GM23338 (cell line): Measurements from ENCODE around the gene ARHGAP10. TPM values are rescaled to one million over a fixed set of nuclear protein-coding genes. Genes with fewer than 3 reads are reported as not detected.

ENCODE experiments used
- ATAC-seq: fragments of 200-7000 bp; cut with Tn5 transposase; 3 replicates; pipeline ENCODE4 v1.9.1; 2020
- DNase-seq: peaks from one replicate; pipeline ENCODE4 v3.0.0-alpha.2; 2015; ENCODE audit warnings: low spot score
- H2AFZ ChIP-seq: fragments of 200-600 bp; sonication (generic); 2 replicates; pipeline ENCODE4 v1.8.0; 2016; ENCODE audit warnings: antibody characterized with exemption, mild to moderate bottlenecking, moderate library complexity
- H3F3A ChIP-seq: fragments of 200-600 bp; sonication (generic); replicated peaks from 2 replicates; pipeline ENCODE4 v1.8.0; 2017; ENCODE audit warnings: antibody characterized with exemption, mixed run types, low read depth
- H3K27ac ChIP-seq: fragments of 200-600 bp; sonication (generic); 2 replicates; pipeline ENCODE4 v1.6.1; 2016; ENCODE audit warnings: low read depth
- H3K27me3 ChIP-seq: fragments of 200-600 bp; sonication (generic); 2 replicates; pipeline ENCODE4 v1.8.0; 2016; ENCODE audit warnings: mild to moderate bottlenecking, mixed run types, moderate library complexity; ENCODE audit not compliant: insufficient read depth
- H3K36me3 ChIP-seq: fragments of 200-600 bp; sonication (generic); 2 replicates; pipeline ENCODE4 v1.8.0; 2016; ENCODE audit warnings: mild to moderate bottlenecking; ENCODE audit not compliant: insufficient read depth
- H3K4me1 ChIP-seq: fragments of 200-600 bp; sonication (generic); 2 replicates; pipeline ENCODE4 v1.8.0; 2016; ENCODE audit warnings: mild to moderate bottlenecking, moderate library complexity; ENCODE audit not compliant: insufficient read depth
- H3K4me2 ChIP-seq: fragments of 200-600 bp; sonication (generic); 2 replicates; pipeline ENCODE4 v1.7.1; 2017; ENCODE audit warnings: mixed run types
- H3K4me3 ChIP-seq: fragments of 200-600 bp; sonication (generic); 2 replicates; pipeline ENCODE4 v1.6.1; 2016; ENCODE audit warnings: mixed run types
- H3K79me2 ChIP-seq: fragments of 200-600 bp; sonication (generic); replicated peaks from 2 replicates; pipeline ENCODE4 v1.8.0; 2017; ENCODE audit warnings: mild to moderate bottlenecking; ENCODE audit not compliant: insufficient read depth
- H3K9me2 ChIP-seq: fragments of 200-600 bp; sonication (generic); 2 replicates; pipeline ENCODE4 v1.8.0; 2017; ENCODE audit not compliant: insufficient read depth
- H4K20me1 ChIP-seq: fragments of 200-600 bp; sonication (generic); replicated peaks from 2 replicates; pipeline ENCODE4 v1.8.0; 2017; ENCODE audit warnings: mild to moderate bottlenecking; ENCODE audit not compliant: insufficient read depth
- H3K27ac Mint-ChIP-seq: 2 replicates; pipeline ENCODE4 v1.8.0; 2020; ENCODE audit warnings: inconsistent platforms, mild to moderate bottlenecking, moderate library complexity, mixed read lengths
- H3K27me3 Mint-ChIP-seq: 3 replicates; pipeline ENCODE4 v1.8.0; 2022; ENCODE audit warnings: low read depth, mild to moderate bottlenecking, moderate library complexity, mixed read lengths, inconsistent platforms; ENCODE audit not compliant: insufficient read depth, poor library complexity
- H3K36me3 Mint-ChIP-seq: 3 replicates; pipeline ENCODE4 v1.8.0; 2021; ENCODE audit warnings: low read depth, mild to moderate bottlenecking, inconsistent platforms, moderate library complexity, mixed read lengths
- H3K4me1 Mint-ChIP-seq: 3 replicates; pipeline ENCODE4 v1.8.0; 2020; ENCODE audit warnings: mild to moderate bottlenecking, inconsistent platforms, mixed read lengths
- H3K4me3 Mint-ChIP-seq: 3 replicates; pipeline ENCODE4 v1.8.0; 2021; ENCODE audit warnings: moderate library complexity, mild to moderate bottlenecking, inconsistent platforms, mixed read lengths
- H3K9me3 Mint-ChIP-seq: 3 replicates; pipeline ENCODE4 v1.8.0; 2020; ENCODE audit warnings: moderate library complexity, mild to moderate bottlenecking, inconsistent platforms, mixed read lengths
- EZH2 ChIP-seq: fragments of 200-600 bp; sonication (generic); IDR thresholded peaks from one replicate; pipeline ENCODE4 v1.8.0; 2017; ENCODE audit warnings: antibody characterized with exemption, mild to moderate bottlenecking, low read depth; ENCODE audit not compliant: unreplicated experiment
- polyA plus RNA-seq: library from polyadenylated mRNA; unstranded; fragments of >200 nt; fragmentation: Nextera tagmentation; extraction: Ambion mirVana; gene quantifications from 2 replicates; pipeline ENCODE4 v1.2.1, GENCODE V29; 2016
- total RNA-seq: library from RNA; depleted of rRNA; stranded (reverse); fragments of >200 nt; shearing (Covaris generic); gene quantifications from 2 replicates; pipeline ENCODE4 v1.2.3, GENCODE V29; 2014
- TF ChIP-seq, protein P1 (sequence below): fragments of 250-450 bp; sonication (Bioruptor Pico); IDR thresholded peaks from 2 replicates; pipeline ENCODE4 v1.5.0; 2020; ENCODE audit warnings: mild to moderate bottlenecking, moderate library complexity
- TF ChIP-seq, protein P2 (sequence below), 2 experiments: fragments of 200-600 bp in 1 of 2; sonication (generic) in 1 of 2; conservative IDR thresholded peaks; 2 replicates each; pipeline versions ENCODE4 v1.5.1 to v1.6.1; 2016 to 2017; ENCODE audit warnings: antibody characterized with exemption in 2 of 2, low read depth in 2 of 2, mild to moderate bottlenecking in 2 of 2, moderate library complexity in 1 of 2

ARHGAP10 gene
- total and polyA plus RNA-seq, 2 experiments from 2014 or later: 5.1 to 6.3 TPM

DNA sequence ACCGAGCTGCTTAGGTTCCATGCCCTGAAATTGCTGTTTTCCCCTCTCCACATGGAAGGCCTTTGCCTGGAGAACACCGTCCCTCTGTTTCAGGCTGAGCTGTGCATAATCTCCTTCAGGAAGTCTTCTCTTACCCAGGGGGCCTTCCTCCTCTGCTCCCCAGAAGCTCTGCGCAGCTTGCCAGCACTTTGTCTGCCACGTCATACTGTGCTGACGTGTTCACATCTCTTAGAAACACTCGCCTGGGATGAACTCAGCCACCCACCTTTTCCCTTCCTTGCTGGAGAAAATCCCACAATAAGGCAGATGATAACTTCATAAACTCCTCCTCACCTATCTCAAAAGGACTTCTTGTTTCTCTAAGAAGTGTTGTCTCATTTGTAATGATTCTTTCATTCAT, 110.7 kb downstream of the ARHGAP10 start (continued):
- TF ChIP-seq, protein P1, sequence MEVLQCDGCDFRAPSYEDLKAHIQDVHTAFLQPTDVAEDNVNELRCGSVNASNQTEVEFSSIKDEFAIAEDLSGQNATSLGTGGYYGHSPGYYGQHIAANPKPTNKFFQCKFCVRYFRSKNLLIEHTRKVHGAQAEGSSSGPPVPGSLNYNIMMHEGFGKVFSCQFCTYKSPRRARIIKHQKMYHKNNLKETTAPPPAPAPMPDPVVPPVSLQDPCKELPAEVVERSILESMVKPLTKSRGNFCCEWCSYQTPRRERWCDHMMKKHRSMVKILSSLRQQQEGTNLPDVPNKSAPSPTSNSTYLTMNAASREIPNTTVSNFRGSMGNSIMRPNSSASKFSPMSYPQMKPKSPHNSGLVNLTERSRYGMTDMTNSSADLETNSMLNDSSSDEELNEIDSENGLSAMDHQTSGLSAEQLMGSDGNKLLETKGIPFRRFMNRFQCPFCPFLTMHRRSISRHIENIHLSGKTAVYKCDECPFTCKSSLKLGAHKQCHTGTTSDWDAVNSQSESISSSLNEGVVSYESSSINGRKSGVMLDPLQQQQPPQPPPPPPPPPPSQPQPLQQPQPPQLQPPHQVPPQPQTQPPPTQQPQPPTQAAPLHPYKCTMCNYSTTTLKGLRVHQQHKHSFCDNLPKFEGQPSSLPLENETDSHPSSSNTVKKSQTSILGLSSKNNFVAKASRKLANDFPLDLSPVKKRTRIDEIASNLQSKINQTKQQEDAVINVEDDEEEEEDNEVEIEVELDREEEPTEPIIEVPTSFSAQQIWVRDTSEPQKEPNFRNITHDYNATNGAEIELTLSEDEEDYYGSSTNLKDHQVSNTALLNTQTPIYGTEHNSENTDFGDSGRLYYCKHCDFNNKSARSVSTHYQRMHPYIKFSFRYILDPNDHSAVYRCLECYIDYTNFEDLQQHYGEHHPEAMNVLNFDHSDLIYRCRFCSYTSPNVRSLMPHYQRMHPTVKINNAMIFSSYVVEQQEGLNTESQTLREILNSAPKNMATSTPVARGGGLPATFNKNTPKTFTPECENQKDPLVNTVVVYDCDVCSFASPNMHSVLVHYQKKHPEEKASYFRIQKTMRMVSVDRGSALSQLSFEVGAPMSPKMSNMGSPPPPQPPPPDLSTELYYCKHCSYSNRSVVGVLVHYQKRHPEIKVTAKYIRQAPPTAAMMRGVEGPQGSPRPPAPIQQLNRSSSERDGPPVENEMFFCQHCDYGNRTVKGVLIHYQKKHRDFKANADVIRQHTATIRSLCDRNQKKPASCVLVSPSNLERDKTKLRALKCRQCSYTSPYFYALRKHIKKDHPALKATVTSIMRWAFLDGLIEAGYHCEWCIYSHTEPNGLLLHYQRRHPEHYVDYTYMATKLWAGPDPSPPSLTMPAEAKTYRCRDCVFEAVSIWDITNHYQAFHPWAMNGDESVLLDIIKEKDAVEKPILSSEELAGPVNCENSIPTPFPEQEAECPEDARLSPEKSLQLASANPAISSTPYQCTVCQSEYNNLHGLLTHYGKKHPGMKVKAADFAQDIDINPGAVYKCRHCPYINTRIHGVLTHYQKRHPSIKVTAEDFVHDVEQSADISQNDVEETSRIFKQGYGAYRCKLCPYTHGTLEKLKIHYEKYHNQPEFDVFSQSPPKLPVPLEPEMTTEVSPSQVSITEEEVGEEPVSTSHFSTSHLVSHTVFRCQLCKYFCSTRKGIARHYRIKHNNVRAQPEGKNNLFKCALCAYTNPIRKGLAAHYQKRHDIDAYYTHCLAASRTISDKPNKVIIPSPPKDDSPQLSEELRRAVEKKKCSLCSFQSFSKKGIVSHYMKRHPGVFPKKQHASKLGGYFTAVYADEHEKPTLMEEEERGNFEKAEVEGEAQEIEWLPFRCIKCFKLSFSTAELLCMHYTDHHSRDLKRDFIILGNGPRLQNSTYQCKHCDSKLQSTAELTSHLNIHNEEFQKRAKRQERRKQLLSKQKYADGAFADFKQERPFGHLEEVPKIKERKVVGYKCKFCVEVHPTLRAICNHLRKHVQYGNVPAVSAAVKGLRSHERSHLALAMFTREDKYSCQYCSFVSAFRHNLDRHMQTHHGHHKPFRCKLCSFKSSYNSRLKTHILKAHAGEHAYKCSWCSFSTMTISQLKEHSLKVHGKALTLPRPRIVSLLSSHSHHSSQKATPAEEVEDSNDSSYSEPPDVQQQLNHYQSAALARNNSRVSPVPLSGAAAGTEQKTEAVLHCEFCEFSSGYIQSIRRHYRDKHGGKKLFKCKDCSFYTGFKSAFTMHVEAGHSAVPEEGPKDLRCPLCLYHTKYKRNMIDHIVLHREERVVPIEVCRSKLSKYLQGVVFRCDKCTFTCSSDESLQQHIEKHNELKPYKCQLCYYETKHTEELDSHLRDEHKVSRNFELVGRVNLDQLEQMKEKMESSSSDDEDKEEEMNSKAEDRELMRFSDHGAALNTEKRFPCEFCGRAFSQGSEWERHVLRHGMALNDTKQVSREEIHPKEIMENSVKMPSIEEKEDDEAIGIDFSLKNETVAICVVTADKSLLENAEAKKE (CRISPR knock-in tag): no peak

DNA sequence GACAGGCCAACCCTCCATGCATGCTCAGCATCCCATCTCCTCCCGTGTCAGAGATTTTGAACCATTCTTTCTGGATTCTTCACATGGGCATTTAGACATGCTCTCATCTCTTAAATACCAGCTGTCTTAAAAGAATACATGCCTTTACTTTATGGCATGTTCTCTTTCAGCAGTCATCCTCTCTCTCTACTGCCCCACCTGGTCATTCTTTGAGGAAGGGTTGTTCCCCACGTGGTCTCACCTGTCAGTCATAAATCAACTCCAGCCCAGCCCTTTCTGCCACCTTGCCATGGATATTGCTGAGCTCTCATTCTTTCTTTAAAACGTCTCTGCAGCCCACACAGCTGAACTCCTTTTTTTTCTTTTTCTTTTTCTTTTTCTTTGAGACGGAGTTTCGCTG, 111.3 kb downstream of the ARHGAP10 start:
- Mint-ChIP-seq H3K27ac (no peak overlapping the region), H3K4me1 (peaks cover 23% of the 10 kb centered on the region), H3K9me3 (no peaks in the 10 kb centered on the region), H3K27me3 (no peaks in the 10 kb centered on the region), H3K36me3 (no peaks in the 10 kb centered on the region), H3K4me3 (no peak overlapping the region)
- Histone ChIP-seq H2AFZ (no peak overlapping the region), H3K9me2 (no peaks in the 10 kb centered on the region), H3K4me3 (no peak overlapping the region), H3F3A (no peaks in the 10 kb centered on the region), H3K27me3 (no peaks in the 10 kb centered on the region), H3K4me1 (peaks cover 35% of the 10 kb centered on the region), H3K79me2 (no peaks in the 10 kb centered on the region), H3K36me3 (no peaks in the 10 kb centered on the region), H4K20me1 (no peaks in the 10 kb centered on the region), H3K4me2 (no peak overlapping the region), H3K27ac (no peak overlapping the region)
- DNase-seq (peak; percentile 50), ATAC-seq (peak; percentile 69)
- TF ChIP-seq, protein P2, sequence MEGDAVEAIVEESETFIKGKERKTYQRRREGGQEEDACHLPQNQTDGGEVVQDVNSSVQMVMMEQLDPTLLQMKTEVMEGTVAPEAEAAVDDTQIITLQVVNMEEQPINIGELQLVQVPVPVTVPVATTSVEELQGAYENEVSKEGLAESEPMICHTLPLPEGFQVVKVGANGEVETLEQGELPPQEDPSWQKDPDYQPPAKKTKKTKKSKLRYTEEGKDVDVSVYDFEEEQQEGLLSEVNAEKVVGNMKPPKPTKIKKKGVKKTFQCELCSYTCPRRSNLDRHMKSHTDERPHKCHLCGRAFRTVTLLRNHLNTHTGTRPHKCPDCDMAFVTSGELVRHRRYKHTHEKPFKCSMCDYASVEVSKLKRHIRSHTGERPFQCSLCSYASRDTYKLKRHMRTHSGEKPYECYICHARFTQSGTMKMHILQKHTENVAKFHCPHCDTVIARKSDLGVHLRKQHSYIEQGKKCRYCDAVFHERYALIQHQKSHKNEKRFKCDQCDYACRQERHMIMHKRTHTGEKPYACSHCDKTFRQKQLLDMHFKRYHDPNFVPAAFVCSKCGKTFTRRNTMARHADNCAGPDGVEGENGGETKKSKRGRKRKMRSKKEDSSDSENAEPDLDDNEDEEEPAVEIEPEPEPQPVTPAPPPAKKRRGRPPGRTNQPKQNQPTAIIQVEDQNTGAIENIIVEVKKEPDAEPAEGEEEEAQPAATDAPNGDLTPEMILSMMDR (conservative IDR thresholded peaks at IDR 0.05; ENCODE audit: low read depth in 2 of 2): peak; percentile 57 to 58
- no peak for TF ChIP-seq EZH2
